Measurements from ENCODE around the gene VRK2.

Gene VRK2

GRCh38 chr2:58064086-58064485 is 17.5 kb downstream of the VRK2 start:
- H3K27ac ChIP-seq: no peak overlapping the region
- TF ChIP-seq, protein P1, sequence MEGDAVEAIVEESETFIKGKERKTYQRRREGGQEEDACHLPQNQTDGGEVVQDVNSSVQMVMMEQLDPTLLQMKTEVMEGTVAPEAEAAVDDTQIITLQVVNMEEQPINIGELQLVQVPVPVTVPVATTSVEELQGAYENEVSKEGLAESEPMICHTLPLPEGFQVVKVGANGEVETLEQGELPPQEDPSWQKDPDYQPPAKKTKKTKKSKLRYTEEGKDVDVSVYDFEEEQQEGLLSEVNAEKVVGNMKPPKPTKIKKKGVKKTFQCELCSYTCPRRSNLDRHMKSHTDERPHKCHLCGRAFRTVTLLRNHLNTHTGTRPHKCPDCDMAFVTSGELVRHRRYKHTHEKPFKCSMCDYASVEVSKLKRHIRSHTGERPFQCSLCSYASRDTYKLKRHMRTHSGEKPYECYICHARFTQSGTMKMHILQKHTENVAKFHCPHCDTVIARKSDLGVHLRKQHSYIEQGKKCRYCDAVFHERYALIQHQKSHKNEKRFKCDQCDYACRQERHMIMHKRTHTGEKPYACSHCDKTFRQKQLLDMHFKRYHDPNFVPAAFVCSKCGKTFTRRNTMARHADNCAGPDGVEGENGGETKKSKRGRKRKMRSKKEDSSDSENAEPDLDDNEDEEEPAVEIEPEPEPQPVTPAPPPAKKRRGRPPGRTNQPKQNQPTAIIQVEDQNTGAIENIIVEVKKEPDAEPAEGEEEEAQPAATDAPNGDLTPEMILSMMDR (conservative IDR thresholded peaks at IDR 0.05): no peak
- TF ChIP-seq ZFX (IDR thresholded peaks at IDR 0.05): no peak

DNA sequence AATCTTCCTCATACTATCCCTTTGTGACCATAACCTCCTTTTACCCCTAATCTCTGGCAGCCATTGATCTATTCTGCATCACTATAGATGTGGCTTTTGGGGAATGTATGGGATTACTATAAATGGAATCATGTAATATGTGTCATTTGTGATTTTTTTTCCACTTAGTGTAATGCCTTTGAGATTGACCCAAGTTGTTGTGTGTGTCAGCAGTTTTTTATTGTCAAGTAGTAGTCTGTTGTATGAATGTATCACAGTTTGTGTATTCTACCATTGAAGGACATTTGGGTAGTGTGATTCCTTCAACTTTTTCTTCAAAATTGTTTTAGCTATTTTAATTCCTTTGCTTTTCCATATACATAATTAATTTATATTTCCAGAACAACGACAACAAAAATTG is 18.6 kb downstream of the VRK2 start:
- TF ChIP-seq ZFX (IDR thresholded peaks at IDR 0.05): no peak
- TF ChIP-seq, protein P1 (conservative IDR thresholded peaks at IDR 0.05): no peak
- H3K27ac ChIP-seq: no peak overlapping the region

GRCh38 chr2:58067001-58067400 is 20.4 kb downstream of the VRK2 start:
- no peak for TF ChIP-seq ZFX (IDR thresholded peaks at IDR 0.05)
- TF ChIP-seq, protein P1 (conservative IDR thresholded peaks at IDR 0.05): no peak
- no peak overlapping the region for H3K27ac ChIP-seq

GRCh38 chr2:58070765-58071164 is 24.2 kb downstream of the VRK2 start:
- TF ChIP-seq ZFX (IDR thresholded peaks at IDR 0.05): no peak
- TF ChIP-seq, protein P1 (conservative IDR thresholded peaks at IDR 0.05): no peak
- H3K27ac ChIP-seq: no peak overlapping the region

DNA sequence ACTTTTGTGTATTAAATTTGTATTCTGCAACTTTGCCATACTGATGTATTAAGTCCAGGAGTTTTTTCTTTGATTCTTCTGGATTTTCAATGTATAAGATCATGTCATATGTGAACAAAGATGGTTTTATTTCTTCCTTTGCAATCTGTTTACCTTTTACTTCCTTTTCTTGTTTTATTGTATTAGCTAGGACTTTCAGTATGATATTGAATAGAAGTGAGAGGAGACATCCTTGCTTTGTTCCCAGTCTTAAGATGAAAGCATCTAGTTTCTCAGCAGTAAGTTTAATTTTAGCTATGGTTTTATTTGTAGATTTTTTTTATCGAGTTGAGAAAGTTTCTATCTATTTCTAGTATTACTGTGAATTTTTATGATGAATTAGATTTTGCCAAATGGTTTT is 25.5 kb downstream of the VRK2 start:
- no peak overlapping the region for H3K27ac ChIP-seq
- TF ChIP-seq ZFX (IDR thresholded peaks at IDR 0.05): no peak

DNA sequence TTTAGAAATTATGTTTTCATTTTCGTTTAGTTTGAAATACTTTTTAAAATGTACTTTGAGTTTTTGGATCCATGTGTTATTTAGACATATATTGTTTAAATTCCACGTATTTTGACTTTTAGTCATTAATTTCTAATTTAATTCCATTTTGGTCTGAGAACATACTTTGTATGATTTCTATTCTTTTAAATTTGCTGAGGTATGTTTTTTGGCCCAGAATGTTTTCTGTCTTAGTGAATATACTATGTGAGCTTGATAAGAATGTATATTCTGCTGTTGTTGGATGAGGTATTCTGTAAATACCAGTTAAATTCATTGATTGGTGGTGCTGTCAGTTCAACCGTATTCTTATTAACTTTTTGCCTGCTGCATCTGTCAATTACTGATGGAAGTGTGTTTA is 26.4 kb downstream of the VRK2 start:
- no peak for TF ChIP-seq ZFX (IDR thresholded peaks at IDR 0.05)
- TF ChIP-seq, protein P1 (conservative IDR thresholded peaks at IDR 0.05): no peak
- H3K27ac ChIP-seq: no peak overlapping the region

DNA sequence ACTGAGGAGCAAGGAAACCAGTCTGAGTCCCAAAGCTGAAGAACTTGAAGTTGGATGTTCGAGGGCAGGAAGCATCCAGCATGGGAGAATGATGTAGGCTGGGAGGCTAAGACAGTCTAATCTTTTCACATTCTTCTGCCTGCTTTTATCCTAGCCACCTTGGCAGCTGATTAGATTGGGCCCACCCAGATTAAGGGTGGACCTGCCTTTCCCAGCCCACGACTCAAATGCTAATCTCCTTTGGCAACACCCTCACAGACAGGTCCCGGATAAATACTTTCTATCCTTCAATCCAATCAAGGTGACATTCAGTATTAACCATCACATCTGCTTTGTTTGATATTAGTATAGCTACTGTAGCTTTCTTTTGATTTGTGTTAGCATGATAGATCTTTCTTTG is 27.1 kb downstream of the VRK2 start:
- H3K27ac ChIP-seq: no peak overlapping the region
- no peak for TF ChIP-seq ZFX (IDR thresholded peaks at IDR 0.05)
- TF ChIP-seq, protein P1 (conservative IDR thresholded peaks at IDR 0.05): no peak

- TF ChIP-seq ZFX (IDR thresholded peaks at IDR 0.05): no peak
- TF ChIP-seq, protein P1 (conservative IDR thresholded peaks at IDR 0.05): no peak
- H3K27ac ChIP-seq: no peak overlapping the region
Measured at GRCh38 chr2:58081000-58081399, 34.4 kb downstream of the VRK2 start.

Data from C4-2B (cell line).